Activated CD8-positive, alpha-beta memory T cell treated with anti-CD3 and anti-CD28 coated beads, Interleukin-2, amount 50 U/mL, for 1 hour (primary cell): ENCODE results near the gene KCNC1.

Source experiments
- DNase-seq: peaks from one replicate; pipeline ENCODE4 v3.0.0-alpha.2; 2020; ENCODE audit errors: extremely low read depth

Gene KCNC1

GRCh38 chr11:17773674-17774073, 39.1 kb downstream of the KCNC1 start:
- no peak for DNase-seq

- DNase-seq, result no peak
Measured at GRCh38 chr11:17774232-17775034, 39.9 kb downstream of the KCNC1 start.

- DNase-seq, result no peak
Measured at GRCh38 chr11:17775035-17775348, 40.4 kb downstream of the KCNC1 start.

- no peak for DNase-seq
Measured at GRCh38 chr11:17775507-17776211, 41.1 kb downstream of the KCNC1 start.

- no peak for DNase-seq
Measured at GRCh38 chr11:17776212-17776875, 41.8 kb downstream of the KCNC1 start.

- no peak for DNase-seq
Measured at GRCh38 chr11:17777086-17777737, 42.6 kb downstream of the KCNC1 start.

- DNase-seq, result no peak
Measured at GRCh38 chr11:17777738-17778091, 43.1 kb downstream of the KCNC1 start.

- DNase-seq, result no peak
Measured at GRCh38 chr11:17778352-17778751, 43.8 kb downstream of the KCNC1 start.

- DNase-seq, result no peak
Measured at GRCh38 chr11:17778956-17779860, 44.6 kb downstream of the KCNC1 start.

GRCh38 chr11:17779861-17780594, 45.4 kb downstream of the KCNC1 start:
- no peak for DNase-seq

- DNase-seq, result no peak
Measured at GRCh38 chr11:17780668-17781067, 46.1 kb downstream of the KCNC1 start.

GRCh38 chr11:17781221-17781620, 46.6 kb downstream of the KCNC1 start:
- DNase-seq, result no peak

GRCh38 chr11:17781626-17782025, 47.0 kb downstream of the KCNC1 start:
- DNase-seq, result no peak

GRCh38 chr11:17782145-17782544, 47.6 kb downstream of the KCNC1 start:
- no peak for DNase-seq

- DNase-seq, result no peak
Measured at GRCh38 chr11:17782603-17783337, 48.2 kb downstream of the KCNC1 start.

GRCh38 chr11:17783878-17784277, 49.3 kb downstream of the KCNC1 start:
- no peak for DNase-seq

GRCh38 chr11:17786824-17787525, 52.4 kb downstream of the KCNC1 start:
- no peak for DNase-seq

GRCh38 chr11:17788084-17788483, 53.5 kb downstream of the KCNC1 start:
- no peak for DNase-seq

GRCh38 chr11:17790453-17790852, 55.9 kb downstream of the KCNC1 start:
- no peak for DNase-seq
